WTC11 (cell line): ENCODE results near the gene MYOF.

Source experiments
- AR ChIP-seq: fragments of 250-450 bp; sonication (Bioruptor Pico); IDR thresholded peaks from 2 replicates; pipeline ENCODE4 v1.9.0; 2021; ENCODE audit warnings: mild to moderate bottlenecking
- ATF2 ChIP-seq: sonication (generic); formaldehyde crosslinking; IDR thresholded peaks from 2 replicates; pipeline ENCODE4 v1.8.1; 2022; ENCODE audit warnings: low read depth, missing genetic modification reagents, borderline replicate concordance
- CTCF ChIP-seq: fragments of 200-600 bp; IDR thresholded peaks from 2 replicates; pipeline ENCODE4 v1.8.0; 2022; ENCODE audit warnings: antibody characterized with exemption
- E2F4 ChIP-seq: sonication (generic); formaldehyde crosslinking; IDR thresholded peaks from 2 replicates; pipeline ENCODE4 v1.8.1; 2022; ENCODE audit warnings: low read depth, mild to moderate bottlenecking, moderate library complexity, missing genetic modification reagents, borderline replicate concordance
- FOXP4 ChIP-seq: sonication (generic); formaldehyde crosslinking; IDR thresholded peaks from 2 replicates; pipeline ENCODE4 v1.8.0; 2022; ENCODE audit warnings: mild to moderate bottlenecking, missing genetic modification reagents
- PREB ChIP-seq: sonication (generic); formaldehyde crosslinking; IDR thresholded peaks from 2 replicates; pipeline ENCODE4 v1.8.1; 2022; ENCODE audit warnings: mild to moderate bottlenecking, missing genetic modification reagents, moderate library complexity, borderline replicate concordance
- SP1 ChIP-seq: sonication (generic); formaldehyde crosslinking; conservative IDR thresholded peaks from 2 replicates; pipeline ENCODE4 v1.8.1; 2022; ENCODE audit warnings: missing genetic modification reagents
- TEAD4 ChIP-seq: sonication (generic); formaldehyde crosslinking; IDR thresholded peaks from 2 replicates; pipeline ENCODE4 v1.8.0; 2022; ENCODE audit warnings: mild to moderate bottlenecking, missing genetic modification reagents
- TP53 ChIP-seq: sonication (generic); formaldehyde crosslinking; IDR thresholded peaks from 2 replicates; pipeline ENCODE4 v1.8.1; 2023; ENCODE audit warnings: mild to moderate bottlenecking, missing genetic modification reagents
- USF2 ChIP-seq: sonication (generic); formaldehyde crosslinking; IDR thresholded peaks from 2 replicates; pipeline ENCODE4 v1.8.1; 2023; ENCODE audit warnings: mild to moderate bottlenecking, missing genetic modification reagents, moderate library complexity
- ZBTB21 ChIP-seq: sonication (generic); formaldehyde crosslinking; IDR thresholded peaks from 2 replicates; pipeline ENCODE4 v1.8.1; 2023; ENCODE audit warnings: mild to moderate bottlenecking, missing genetic modification reagents, borderline replicate concordance
- ZNF121 ChIP-seq: sonication (generic); formaldehyde crosslinking; IDR thresholded peaks from 2 replicates; pipeline ENCODE4 v1.8.0; 2023; ENCODE audit warnings: missing genetic modification reagents
- ZNF263 ChIP-seq: sonication (generic); formaldehyde crosslinking; IDR thresholded peaks from 2 replicates; pipeline ENCODE4 v1.8.1; 2022; ENCODE audit warnings: low read depth, mild to moderate bottlenecking, moderate library complexity, missing genetic modification reagents

- TF ChIP-seq CTCF (no peak), FOXP4 (CRISPR knock-in tag) (no peak), USF2 (no peak), ZNF263 (no peak), PREB (CRISPR knock-in tag) (no peak), ZNF121 (no peak), ATF2 (CRISPR knock-in tag) (no peak), ZBTB21 (no peak), TP53 (CRISPR knock-in tag) (no peak), TEAD4 (CRISPR knock-in tag) (no peak), AR (CRISPR knock-in tag) (no peak), SP1 (CRISPR knock-in tag) (no peak), E2F4 (CRISPR knock-in tag) (no peak)
Measured at GRCh38 chr10:93465806-93466675, 16.1 kb downstream of the MYOF start.
